Measurements from ENCODE around the gene ZNF491.
A peak's percentile ranks its signal among the peaks of the same experiment; 100 is the strongest.

GRCh38 chr19:11814029-11814699, 15.8 kb downstream of the ZNF491 start, which contains the start of gene ZNF440:
- TF ChIP-seq CTCF (IDR thresholded peaks at IDR 0.05) (peak in 1 of 6 experiments; percentile 19), POLR2A (IDR thresholded peaks at IDR 0.05) (peak in 3 of 4 donors; percentile 84 to 95 (median 90)), EP300 (IDR thresholded peaks at IDR 0.05) (no peak), POLR2AphosphoS5 (IDR thresholded peaks at IDR 0.05) (peak; percentile 84 to 98)
